Muscle layer of duodenum (tissue), 2 donors: ENCODE data around the gene POLN.

ENCODE experiments used
- H3K27ac ChIP-seq: one replicate; pipeline ENCODE4 v1.7.0; 2013; ENCODE audit warnings: mild to moderate bottlenecking, low read length
- H3K27me3 ChIP-seq: one replicate; pipeline ENCODE4 v1.7.0; 2013; ENCODE audit warnings: low read depth, mild to moderate bottlenecking, control low read depth, low read length
- H3K36me3 ChIP-seq, 2 donors: one replicate each; pipeline ENCODE4 v1.7.0; 2013; ENCODE audit warnings: low read length in 2 of 2, control low read depth in 1 of 2, mild to moderate bottlenecking in 1 of 2; ENCODE audit not compliant: insufficient read depth in 2 of 2, control insufficient read depth in 1 of 2
- H3K4me1 ChIP-seq, 2 donors: one replicate each; pipeline ENCODE4 v1.7.0; 2013; ENCODE audit warnings: low read length in 2 of 2, mild to moderate bottlenecking in 2 of 2, control low read depth in 1 of 2, moderate library complexity in 1 of 2; ENCODE audit not compliant: insufficient read depth in 2 of 2, control insufficient read depth in 1 of 2
- H3K4me3 ChIP-seq, 2 donors: one replicate each; pipeline ENCODE4 v1.7.0; 2013; ENCODE audit warnings: low read length in 2 of 2, low read depth in 1 of 2, mild to moderate bottlenecking in 1 of 2
- H3K9me3 ChIP-seq, 2 donors: one replicate each; pipeline ENCODE4 v1.7.0; 2013; ENCODE audit warnings: low read length in 2 of 2, control low read depth in 1 of 2, mild to moderate bottlenecking in 1 of 2; ENCODE audit not compliant: control insufficient read depth in 1 of 2
- donor health status: healthy.

Gene POLN

DNA sequence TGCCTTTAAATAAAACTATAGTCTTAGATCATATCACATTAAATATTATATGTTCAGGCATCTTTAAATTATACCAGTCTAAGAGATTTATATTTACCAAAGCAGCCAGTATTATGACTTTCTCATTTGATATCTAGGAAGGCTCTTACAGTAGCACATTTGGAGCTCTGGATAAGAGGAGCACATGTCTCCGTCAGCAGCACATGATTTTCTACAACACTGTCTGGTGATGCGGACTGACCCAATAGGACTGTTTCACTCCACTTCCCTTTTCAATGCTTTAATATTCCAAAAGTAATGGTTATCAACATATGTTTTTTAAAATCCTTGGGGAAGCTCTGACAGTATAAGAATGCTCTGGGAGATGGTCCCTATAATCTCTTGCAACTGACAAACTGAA lies 61.5 kb downstream of the POLN start:
- no peak overlapping the region for H3K4me3 ChIP-seq
- no peaks in the 10 kb centered on the region for H3K27me3 ChIP-seq
- H3K4me1 ChIP-seq: no peaks in the 10 kb centered on the region
- H3K36me3 ChIP-seq: no peaks in the 10 kb centered on the region
- H3K27ac ChIP-seq: no peak overlapping the region
- no peaks in the 10 kb centered on the region for H3K9me3 ChIP-seq

DNA sequence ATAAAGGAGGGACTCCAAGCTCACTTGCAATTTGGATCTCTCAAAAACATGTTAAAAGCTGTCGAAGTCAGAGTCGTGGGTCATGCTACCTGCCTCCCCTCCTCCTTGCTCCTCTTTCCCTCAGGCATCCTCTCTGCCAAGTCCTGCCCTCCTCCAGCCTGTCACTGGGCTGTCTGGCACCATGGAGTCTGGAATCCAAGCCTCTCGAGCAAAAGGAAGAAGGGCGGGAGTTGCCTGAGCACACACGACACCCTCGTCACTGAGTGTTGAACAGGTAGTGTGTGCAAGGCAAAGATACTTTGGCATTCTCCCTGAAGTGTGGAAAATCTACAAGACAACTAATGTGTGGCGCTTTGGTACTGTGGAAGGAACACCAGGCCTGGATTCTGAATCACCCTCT lies 62.2 kb downstream of the POLN start:
- no peaks in the 10 kb centered on the region for H3K9me3 ChIP-seq
- H3K4me3 ChIP-seq: no peak overlapping the region
- no peaks in the 10 kb centered on the region for H3K27me3 ChIP-seq
- H3K36me3 ChIP-seq: no peaks in the 10 kb centered on the region
- no peak overlapping the region for H3K27ac ChIP-seq
- no peaks in the 10 kb centered on the region for H3K4me1 ChIP-seq

DNA sequence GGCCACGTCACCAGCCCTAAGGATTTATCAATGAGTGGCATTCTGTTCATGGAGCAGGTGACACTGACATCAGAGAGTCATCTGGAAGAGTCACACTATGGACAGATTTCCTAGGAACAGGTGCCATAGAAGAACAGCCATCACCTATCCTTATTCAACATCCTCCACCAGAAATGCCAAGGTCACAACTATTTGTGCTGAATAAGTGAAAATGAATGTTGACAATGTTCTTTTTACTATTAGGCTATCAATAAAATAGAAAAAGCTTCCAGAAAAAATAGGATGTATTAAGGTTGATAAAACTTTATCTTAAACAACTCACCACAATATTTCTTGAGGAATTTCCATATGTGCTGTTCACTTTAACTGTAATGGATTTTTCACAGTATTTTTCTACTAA lies 62.9 kb downstream of the POLN start:
- Histone ChIP-seq H3K9me3 (no peaks in the 10 kb centered on the region), H3K4me3 (no peak overlapping the region), H3K27ac (no peak overlapping the region), H3K27me3 (no peaks in the 10 kb centered on the region), H3K36me3 (no peaks in the 10 kb centered on the region), H3K4me1 (no peaks in the 10 kb centered on the region)

DNA sequence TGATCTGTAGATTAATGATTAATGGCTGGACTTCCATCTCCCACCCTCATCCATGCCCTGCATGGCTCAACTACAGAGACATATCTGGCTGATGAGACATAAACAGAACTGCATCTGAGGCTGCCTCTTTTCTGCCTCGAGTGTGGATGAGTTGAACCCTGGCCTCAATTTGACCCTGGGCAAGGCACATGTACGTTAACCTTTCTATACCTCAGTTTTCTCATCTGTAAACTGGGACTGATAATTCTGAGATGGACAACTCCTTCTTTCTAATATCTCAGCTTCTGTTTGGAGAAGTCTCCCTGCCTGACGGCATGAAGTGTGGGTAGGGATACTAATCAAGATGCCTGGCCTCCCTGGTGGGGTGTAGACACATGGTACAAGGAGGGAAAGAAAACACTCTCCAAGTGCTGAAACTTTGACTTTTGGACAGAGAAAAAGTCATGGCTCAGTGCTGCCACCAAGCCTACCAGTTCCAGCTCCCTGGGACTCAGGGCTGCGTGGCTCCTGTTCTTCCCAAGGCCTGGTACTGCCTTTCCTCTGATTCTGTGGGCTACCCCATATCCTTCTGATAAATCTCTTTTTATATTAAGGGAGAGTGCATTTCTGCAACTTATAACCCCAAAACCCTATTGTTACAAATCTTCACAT lies 64.4 kb downstream of the POLN start:
- no peaks in the 10 kb centered on the region for H3K27me3 ChIP-seq
- no peaks in the 10 kb centered on the region for H3K36me3 ChIP-seq
- H3K4me3 ChIP-seq: no peak overlapping the region
- H3K9me3 ChIP-seq: no peaks in the 10 kb centered on the region
- H3K27ac ChIP-seq: no peak overlapping the region
- no peaks in the 10 kb centered on the region for H3K4me1 ChIP-seq

DNA sequence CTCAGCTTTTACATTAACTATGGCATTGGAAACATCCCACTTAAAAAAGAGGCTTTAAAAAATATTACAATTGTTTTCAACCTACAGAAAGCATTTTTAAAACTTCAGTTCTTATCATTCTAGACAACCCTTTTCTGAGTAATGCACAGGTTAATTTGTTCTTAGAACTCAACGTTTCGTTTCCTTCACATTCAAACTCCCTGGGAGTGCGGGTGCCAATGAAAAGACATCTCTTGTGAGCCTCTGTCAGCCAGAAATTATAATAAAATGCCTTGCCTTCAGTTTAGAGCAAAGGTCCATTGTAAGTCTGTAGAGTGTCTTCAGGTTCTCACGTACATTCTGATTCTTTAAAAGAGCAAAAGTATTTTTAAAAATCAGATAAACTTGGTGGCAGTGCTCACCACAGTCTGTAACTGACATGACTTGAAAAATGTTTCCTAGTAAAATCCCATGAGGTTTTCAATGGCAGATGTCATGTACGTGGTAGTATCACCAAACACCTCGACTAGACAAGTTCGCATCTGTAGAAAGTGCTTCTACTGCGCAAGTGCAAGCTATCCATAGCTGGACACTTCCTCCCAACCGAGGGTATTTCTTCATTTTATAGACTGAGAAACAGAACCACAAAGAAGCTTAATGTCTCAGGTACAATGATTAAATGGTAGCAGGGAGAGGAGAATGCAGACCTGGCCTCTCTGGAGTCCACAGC lies 65.8 kb downstream of the POLN start:
- Histone ChIP-seq H3K36me3 (no peaks in the 10 kb centered on the region), H3K27me3 (no peaks in the 10 kb centered on the region), H3K4me1 (no peaks in the 10 kb centered on the region), H3K4me3 (no peak overlapping the region), H3K9me3 (no peaks in the 10 kb centered on the region), H3K27ac (no peak overlapping the region)

DNA sequence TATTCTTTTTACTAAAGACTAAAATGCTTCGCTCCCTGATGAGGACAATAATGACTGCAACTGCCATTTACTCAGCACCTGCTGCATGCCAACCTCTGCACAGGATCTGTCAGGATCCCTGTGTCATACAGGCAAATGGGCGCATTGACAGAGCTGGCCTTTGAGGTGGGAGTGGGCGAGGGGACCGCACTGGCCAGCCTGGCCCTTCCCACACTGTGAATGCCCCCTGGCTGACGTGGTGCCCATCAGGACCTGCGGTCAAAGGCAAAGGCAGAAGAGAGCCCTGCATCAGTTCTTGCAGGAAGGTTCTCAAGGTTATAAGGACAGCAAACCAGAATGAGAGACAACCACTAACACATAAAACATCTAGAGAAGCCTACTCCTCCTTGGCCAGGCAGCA lies 67.9 kb downstream of the POLN start:
- no peaks in the 10 kb centered on the region for H3K36me3 ChIP-seq
- H3K9me3 ChIP-seq: no peaks in the 10 kb centered on the region
- H3K4me1 ChIP-seq: no peaks in the 10 kb centered on the region
- H3K4me3 ChIP-seq: no peak overlapping the region
- no peaks in the 10 kb centered on the region for H3K27me3 ChIP-seq
- no peak overlapping the region for H3K27ac ChIP-seq

DNA sequence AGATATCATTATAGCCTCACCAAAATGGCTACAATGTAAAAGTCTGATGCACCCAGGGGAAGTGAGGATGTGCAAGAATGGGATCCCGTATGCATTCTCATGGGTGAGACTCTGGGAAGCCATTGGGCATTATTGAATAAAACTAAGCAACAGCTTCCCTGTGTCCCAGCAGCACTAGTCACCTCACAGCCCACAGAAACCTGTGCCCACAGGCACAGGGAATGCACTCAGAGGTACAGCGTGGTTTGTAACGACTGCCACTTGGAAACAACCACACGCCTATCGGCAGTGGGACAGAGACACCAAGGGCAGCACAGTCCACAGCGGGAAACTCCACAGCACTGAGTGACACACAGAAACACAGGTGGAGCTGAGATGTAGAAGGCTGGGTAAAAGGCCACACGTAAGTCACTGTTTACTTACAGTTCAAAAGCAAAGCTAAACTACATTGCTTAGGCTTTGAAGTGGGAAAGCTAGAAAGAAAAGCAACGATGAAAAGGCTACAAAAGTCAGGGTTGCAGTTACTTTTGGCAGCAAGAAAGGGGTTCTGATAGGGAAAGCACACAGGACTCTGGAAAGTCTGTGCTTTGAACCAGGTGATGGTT lies 69.2 kb downstream of the POLN start:
- Histone ChIP-seq H3K4me3 (no peak overlapping the region), H3K27me3 (no peaks in the 10 kb centered on the region), H3K9me3 (no peaks in the 10 kb centered on the region), H3K27ac (no peak overlapping the region), H3K4me1 (no peaks in the 10 kb centered on the region), H3K36me3 (no peaks in the 10 kb centered on the region)

DNA sequence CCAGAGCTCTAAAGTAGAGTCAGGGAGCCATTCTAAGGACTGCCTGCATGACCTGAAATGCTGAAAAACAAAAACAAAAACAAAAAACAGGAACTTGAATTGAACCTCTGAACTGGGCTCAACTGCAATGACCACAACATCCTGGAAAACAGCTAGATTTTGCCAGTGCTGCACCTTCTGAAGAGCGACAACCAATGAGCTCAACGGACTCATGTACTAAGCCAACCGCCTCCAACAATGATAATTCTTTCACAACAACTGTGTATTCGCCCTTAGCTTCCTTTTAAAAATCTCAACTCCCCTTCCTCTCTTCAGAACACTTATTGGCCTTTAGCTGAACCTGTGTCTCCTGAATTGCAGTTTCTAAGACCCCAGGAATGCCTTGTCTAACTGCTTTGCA lies 69.8 kb downstream of the POLN start:
- no peaks in the 10 kb centered on the region for H3K9me3 ChIP-seq
- no peaks in the 10 kb centered on the region for H3K36me3 ChIP-seq
- H3K4me1 ChIP-seq: no peaks in the 10 kb centered on the region
- no peak overlapping the region for H3K27ac ChIP-seq
- H3K4me3 ChIP-seq: no peak overlapping the region
- H3K27me3 ChIP-seq: no peaks in the 10 kb centered on the region

DNA sequence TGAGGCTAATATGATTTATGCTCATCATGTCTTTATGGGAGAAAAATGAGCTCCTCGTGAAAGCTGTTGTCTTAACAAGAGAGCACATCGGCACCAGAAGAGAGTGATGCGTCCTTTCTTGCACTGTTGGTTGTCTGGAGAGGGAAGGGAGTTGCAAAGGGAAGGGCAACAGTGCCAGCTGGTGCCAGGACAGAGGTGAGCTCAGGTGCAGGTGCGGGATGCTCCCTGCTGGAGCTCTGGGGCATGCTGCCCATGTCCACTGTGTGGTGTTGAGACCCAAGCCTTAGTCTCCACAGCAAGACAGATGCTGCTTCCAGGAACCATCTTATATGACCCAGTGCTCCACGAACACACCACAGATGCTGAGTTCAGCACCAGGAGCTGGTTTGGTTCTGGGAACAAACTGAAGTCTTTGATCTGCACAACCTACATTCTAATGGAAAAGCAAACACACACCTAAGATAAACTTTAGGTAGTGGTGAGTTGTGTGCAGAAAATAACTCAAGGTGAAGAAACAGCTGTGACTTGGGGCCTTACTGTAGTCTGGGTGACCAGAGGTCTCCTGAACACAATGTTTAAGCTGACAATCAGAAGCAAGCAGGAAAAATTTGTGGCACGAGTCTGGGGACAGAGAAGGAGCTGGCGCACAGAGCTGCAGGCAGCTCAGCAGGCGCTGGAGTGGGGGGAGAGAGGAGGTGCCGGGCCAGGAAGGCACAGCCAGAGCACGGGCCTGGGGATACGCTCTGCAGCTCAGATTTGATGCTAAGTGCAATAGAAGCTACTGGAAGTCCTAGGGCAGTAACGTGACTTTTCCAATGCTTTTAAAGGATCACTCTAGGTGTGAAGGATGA lies 73.2 kb downstream of the POLN start:
- no peaks in the 10 kb centered on the region for H3K27me3 ChIP-seq
- no peaks in the 10 kb centered on the region for H3K36me3 ChIP-seq
- H3K4me3 ChIP-seq: no peak overlapping the region
- no peaks in the 10 kb centered on the region for H3K9me3 ChIP-seq
- no peak overlapping the region for H3K27ac ChIP-seq
- H3K4me1 ChIP-seq: no peaks in the 10 kb centered on the region

DNA sequence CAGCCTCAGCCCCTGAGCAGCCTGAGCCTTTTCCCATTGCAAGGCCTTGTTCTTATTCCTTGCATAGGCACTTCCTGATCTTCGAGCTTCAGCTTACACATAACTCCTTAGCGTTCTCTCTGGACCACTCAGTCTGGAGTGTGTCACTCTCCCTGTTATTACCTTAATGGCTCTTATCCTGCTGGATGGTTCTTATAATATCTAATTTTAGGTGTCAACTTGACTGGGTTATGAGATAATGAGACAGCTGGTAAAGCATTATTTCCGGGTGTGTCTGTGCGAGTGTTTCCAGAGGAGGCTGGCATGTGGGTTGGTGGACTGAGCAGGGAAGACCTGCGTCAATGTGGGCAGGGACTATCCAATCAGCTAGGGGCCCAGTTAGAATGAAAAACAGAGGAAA lies 75.7 kb downstream of the POLN start:
- no peaks in the 10 kb centered on the region for H3K9me3 ChIP-seq
- no peak overlapping the region for H3K4me3 ChIP-seq
- H3K27ac ChIP-seq: no peak overlapping the region
- no peaks in the 10 kb centered on the region for H3K4me1 ChIP-seq
- H3K27me3 ChIP-seq: no peaks in the 10 kb centered on the region
- no peaks in the 10 kb centered on the region for H3K36me3 ChIP-seq

DNA sequence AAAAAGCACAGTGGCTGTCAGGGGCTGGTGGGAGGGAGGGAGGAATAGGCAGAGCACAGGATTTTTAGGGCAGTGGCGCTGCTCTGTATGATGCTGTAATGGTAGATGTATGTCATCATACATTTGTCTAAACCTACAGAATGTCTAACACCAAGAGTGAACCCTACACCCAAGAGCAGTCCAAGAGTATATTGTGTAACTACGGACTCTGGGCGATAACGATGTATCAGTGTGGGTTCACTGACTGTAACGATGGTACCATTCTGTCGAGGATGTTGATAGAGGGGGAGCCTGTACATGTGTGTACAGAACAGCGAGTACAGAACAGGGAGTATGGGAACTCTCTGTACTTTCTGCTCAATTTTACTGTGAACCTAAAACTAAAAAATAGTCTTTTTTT lies 76.5 kb downstream of the POLN start:
- H3K27me3 ChIP-seq: no peaks in the 10 kb centered on the region
- H3K27ac ChIP-seq: no peak overlapping the region
- H3K4me3 ChIP-seq: no peak overlapping the region
- no peaks in the 10 kb centered on the region for H3K36me3 ChIP-seq
- H3K9me3 ChIP-seq: no peaks in the 10 kb centered on the region
- H3K4me1 ChIP-seq: no peaks in the 10 kb centered on the region
